PC-9 (cell line): Measurements from ENCODE around the gene PPP1R9A. TPM values are rescaled to one million over a fixed set of nuclear protein-coding genes. Genes with fewer than 3 reads are reported as not detected.

ENCODE experiments used
- BruUV-seq: library from RNA; stranded (reverse); fragments of 400-500 nt; replicated peaks from 2 replicates; lab custom pipeline; 2021; lab: Mats Ljungman, UMichigan
- CTCF ChIA-PET: fragments of 300-600 bp; sonication (Branson Sonifier 250); formaldehyde crosslinking; loops from one replicate; lab custom pipeline; 2022; ENCODE audit warnings: antibody characterized with exemption; lab: Charles Lee
- POLR2A ChIA-PET: fragments of 300-600 bp; sonication (Branson Sonifier 250); formaldehyde crosslinking; loops from one replicate; lab custom pipeline; 2022; ENCODE audit warnings: antibody characterized with exemption; ENCODE audit not compliant: unreplicated experiment; lab: Charles Lee
- DNase-seq, 2 experiments: peaks; one replicate each; pipeline versions ENCODE4 v3.0.0 to v3.0.0-alpha.2; 2015 to 2022; ENCODE audit warnings: mixed read lengths in 1 of 2
- H2AFZ ChIP-seq: fragments of 200-600 bp; sonication (generic); 2 replicates; pipeline ENCODE4 v1.8.1; 2017; ENCODE audit warnings: antibody characterized with exemption
- H3F3A ChIP-seq: fragments of 200-600 bp; sonication (generic); 2 replicates; pipeline ENCODE4 v1.8.1; 2017; ENCODE audit warnings: antibody characterized with exemption, mild to moderate bottlenecking, low read depth; ENCODE audit not compliant: insufficient read depth
- H3K27ac ChIP-seq: fragments of 200-600 bp; sonication (generic); 2 replicates; pipeline ENCODE4 v1.6.1; 2016; ENCODE audit warnings: mixed run types
- H3K27me3 ChIP-seq: fragments of 200-600 bp; sonication (generic); 2 replicates; pipeline ENCODE4 v1.6.1; 2016; ENCODE audit warnings: low read depth, mixed run types; ENCODE audit not compliant: insufficient read depth
- H3K36me3 ChIP-seq: fragments of 200-600 bp; sonication (generic); 2 replicates; pipeline ENCODE4 v1.6.1; 2016; ENCODE audit warnings: low read depth, mixed run types
- H3K4me1 ChIP-seq: fragments of 200-600 bp; sonication (generic); replicated peaks from 2 replicates; pipeline ENCODE4 v1.6.1; 2016; ENCODE audit warnings: mixed run types; ENCODE audit not compliant: insufficient read depth
- H3K4me2 ChIP-seq: fragments of 200-600 bp; sonication (generic); 2 replicates; pipeline ENCODE4 v1.6.1; 2017; ENCODE audit warnings: mixed run types
- H3K4me3 ChIP-seq: fragments of 200-600 bp; sonication (generic); 2 replicates; pipeline ENCODE4 v1.6.1; 2016; ENCODE audit warnings: mixed run types
- H3K79me2 ChIP-seq: fragments of 200-600 bp; sonication (generic); 2 replicates; pipeline ENCODE4 v1.6.1; 2017; ENCODE audit warnings: low read depth, mixed run types
- H3K9me2 ChIP-seq: fragments of 200-600 bp; sonication (generic); 2 replicates; pipeline ENCODE4 v1.8.1; 2017; ENCODE audit warnings: mild to moderate bottlenecking; ENCODE audit not compliant: insufficient read depth
- H3K9me3 ChIP-seq: fragments of 200-600 bp; sonication (generic); 2 replicates; pipeline ENCODE4 v1.8.1; 2016; ENCODE audit warnings: low read depth; ENCODE audit not compliant: insufficient read depth
- H4K20me1 ChIP-seq: fragments of 200-600 bp; sonication (generic); 2 replicates; pipeline ENCODE4 v1.8.1; 2017; ENCODE audit not compliant: insufficient read depth
- CTCF ChIP-seq: fragments of 200-600 bp; sonication (generic); conservative IDR thresholded peaks from 2 replicates; pipeline ENCODE4 v1.6.1; 2017; ENCODE audit warnings: mixed run types, antibody characterized with exemption, mild to moderate bottlenecking, moderate library complexity
- EZH2 ChIP-seq: fragments of 200-600 bp; sonication (generic); IDR thresholded peaks from 2 replicates; pipeline ENCODE4 v1.8.0; 2017; ENCODE audit warnings: antibody characterized with exemption, low read depth
- intact Hi-C: fragments of 100-400 bp; cut with micrococcal nuclease; formaldehyde crosslinking; loops from one replicate; pipeline ENCODE4 v1.10.0; 2022; ENCODE audit not compliant: unreplicated experiment
- total RNA-seq: library from RNA; stranded (reverse); gene quantifications from 2 replicates; pipeline ENCODE4 v1.2.3, GENCODE V29; 2021

PPP1R9A gene
- total RNA-seq, 1 experiment from 2014 or later: 11.5 TPM

GRCh38 chr7:94877731-94878670 is 29.4 kb upstream of the PPP1R9A start:
- Histone ChIP-seq H3K9me3 (peaks cover 4% of the 10 kb centered on the region; the same call in 1 of the 2 replicates), H3K4me1 (no peaks in the 10 kb centered on the region), H3K4me2 (no peak overlapping the region), H3K9me2 (no peaks in the 10 kb centered on the region), H3K27me3 (no peaks in the 10 kb centered on the region), H3K36me3 (no peaks in the 10 kb centered on the region), H3K79me2 (no peaks in the 10 kb centered on the region), H4K20me1 (no peaks in the 10 kb centered on the region), H3F3A (peaks cover 7% of the 10 kb centered on the region; the same call in 1 of the 2 replicates), H2AFZ (no peak overlapping the region), H3K4me3 (no peak overlapping the region), H3K27ac (no peak overlapping the region)
- CTCF ChIA-PET: no interaction called here
- TF ChIP-seq CTCF: no peak
- TF ChIP-seq EZH2: no peak
- no TSS peak for BruUV-seq
- POLR2A ChIA-PET: no interaction called here
- intact Hi-C loops: no loop called here
- peak in 1 of 2 experiments; percentile 38 for DNase-seq

- no peak overlapping the region for H3K4me3 ChIP-seq
- no peaks in the 10 kb centered on the region for H3K9me2 ChIP-seq
- BruUV-seq: no TSS peak
- DNase-seq: peak in 1 of 2 experiments; percentile 42
- no peak overlapping the region for H2AFZ ChIP-seq
- no peaks in the 10 kb centered on the region for H3K36me3 ChIP-seq
- no peaks in the 10 kb centered on the region for H4K20me1 ChIP-seq
- ChIA-PET POLR2A (no interaction called here), CTCF (no interaction called here)
- H3K79me2 ChIP-seq: no peaks in the 10 kb centered on the region
- no peak overlapping the region for H3K27ac ChIP-seq
- no peak for TF ChIP-seq EZH2
- no peak for TF ChIP-seq CTCF
- H3K4me2 ChIP-seq: no peak overlapping the region
- 0 out of 2 replicates have a peak, but pooled peaks cover 4% of the 10 kb centered on the region for H3K9me3 ChIP-seq
- intact Hi-C loops: no loop called here
- no peaks in the 10 kb centered on the region for H3K27me3 ChIP-seq
- H3F3A ChIP-seq: peaks cover 2% of the 10 kb centered on the region; the same call in 1 of the 2 replicates
- no peaks in the 10 kb centered on the region for H3K4me1 ChIP-seq
Observed at GRCh38 chr7:94882891-94883290, 24.5 kb upstream of the PPP1R9A start.

GRCh38 chr7:94883616-94884015 is 23.8 kb upstream of the PPP1R9A start:
- Histone ChIP-seq H3K9me3 (no peaks in the 10 kb centered on the region), H3K27me3 (no peaks in the 10 kb centered on the region), H3F3A (no peaks in the 10 kb centered on the region), H4K20me1 (no peaks in the 10 kb centered on the region), H3K9me2 (no peaks in the 10 kb centered on the region), H3K79me2 (no peaks in the 10 kb centered on the region), H3K4me2 (no peak overlapping the region), H3K36me3 (no peaks in the 10 kb centered on the region), H2AFZ (no peak overlapping the region), H3K4me1 (no peaks in the 10 kb centered on the region), H3K4me3 (no peak overlapping the region), H3K27ac (no peak overlapping the region)
- no TSS peak for BruUV-seq
- no peak for DNase-seq
- intact Hi-C loops: no loop called here
- ChIA-PET CTCF (no interaction called here), POLR2A (no interaction called here)
- TF ChIP-seq CTCF (no peak), EZH2 (no peak)
